Epithelial cell of prostate (primary cell): ENCODE results near the gene FGD5.

Experiments
- DNase-seq: peaks from one replicate; pipeline ENCODE4 v3.0.0-alpha.2; 2011; ENCODE audit warnings: low read depth, low spot score
- H3K27ac ChIP-seq: fragments of 450-650 bp; 2 replicates; pipeline ENCODE4 v1.5.1; 2017; ENCODE audit warnings: mild to moderate bottlenecking

FGD5 gene

GRCh38 chr3:14950274-14950673, 131.5 kb downstream of the FGD5 start:
- no peak for DNase-seq
- no peak overlapping the region for H3K27ac ChIP-seq

DNA sequence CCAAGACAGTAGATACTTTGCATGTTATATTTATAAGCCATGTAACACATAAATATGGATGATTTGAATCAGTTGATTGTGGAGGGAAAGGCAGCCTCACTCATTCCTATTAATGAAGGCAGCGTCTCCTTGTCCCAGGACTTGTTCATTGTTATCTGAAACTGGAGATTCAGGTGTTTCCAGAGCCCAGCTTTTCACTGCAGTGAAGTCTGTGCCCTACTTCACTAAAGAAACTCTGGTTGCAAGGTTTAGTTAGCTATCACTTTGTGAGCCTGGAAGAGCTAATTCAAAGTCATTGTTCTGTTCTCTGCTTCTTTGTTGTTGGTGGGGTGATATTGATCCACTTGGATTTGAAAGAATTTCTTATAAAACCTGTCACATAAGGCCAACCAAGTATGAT, 138.4 kb downstream of the FGD5 start:
- no peak for DNase-seq
- no peak overlapping the region for H3K27ac ChIP-seq

DNA sequence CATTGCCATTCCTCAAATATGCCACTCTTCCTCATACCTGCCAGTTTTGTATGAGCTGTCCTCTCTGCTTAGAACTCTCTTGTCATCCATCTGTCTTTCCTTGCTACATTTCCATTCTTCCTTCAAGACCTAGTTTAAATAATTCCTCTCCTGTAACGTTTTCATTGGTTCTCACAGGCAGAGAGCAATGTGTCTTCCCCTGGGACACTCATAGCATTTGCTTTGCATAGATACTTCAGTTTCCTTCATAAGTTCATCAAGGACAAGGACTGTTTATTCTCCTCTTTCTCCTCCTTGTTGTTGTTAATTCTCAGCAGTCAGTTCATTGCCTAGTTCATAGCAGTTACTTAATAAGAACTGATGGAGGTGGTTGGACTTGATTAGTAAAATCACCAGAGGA, 139.2 kb downstream of the FGD5 start:
- H3K27ac ChIP-seq: no peak overlapping the region
- DNase-seq: no peak

DNA sequence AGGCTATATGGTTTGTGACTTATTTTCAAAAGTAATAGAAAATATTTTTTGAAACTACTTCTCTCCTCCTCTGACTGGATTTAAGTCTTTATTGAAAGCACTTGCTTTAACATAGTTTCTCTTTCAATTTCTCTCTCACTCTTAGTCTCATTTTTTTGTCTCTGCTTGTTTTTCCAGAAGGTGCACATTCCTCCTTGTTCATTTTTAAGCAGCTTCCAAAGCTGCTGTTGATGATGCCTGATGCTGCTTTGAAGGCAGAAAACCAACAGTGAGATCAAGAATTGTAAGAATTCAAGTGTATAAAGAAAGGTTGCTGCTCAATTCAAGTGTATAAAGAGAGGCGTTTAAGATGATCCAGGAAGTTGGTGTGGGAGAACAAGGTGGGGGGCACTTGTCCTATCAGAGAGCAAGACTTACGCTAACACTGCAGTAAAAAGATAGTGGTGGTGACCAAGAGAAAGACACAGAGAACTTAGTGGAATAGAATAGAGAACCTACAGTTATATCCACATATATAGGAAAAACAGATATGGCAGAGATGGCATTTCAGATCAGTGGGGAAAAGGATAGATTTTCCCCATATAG, 140.7 kb downstream of the FGD5 start:
- H3K27ac ChIP-seq: no peak overlapping the region
- no peak for DNase-seq

DNA sequence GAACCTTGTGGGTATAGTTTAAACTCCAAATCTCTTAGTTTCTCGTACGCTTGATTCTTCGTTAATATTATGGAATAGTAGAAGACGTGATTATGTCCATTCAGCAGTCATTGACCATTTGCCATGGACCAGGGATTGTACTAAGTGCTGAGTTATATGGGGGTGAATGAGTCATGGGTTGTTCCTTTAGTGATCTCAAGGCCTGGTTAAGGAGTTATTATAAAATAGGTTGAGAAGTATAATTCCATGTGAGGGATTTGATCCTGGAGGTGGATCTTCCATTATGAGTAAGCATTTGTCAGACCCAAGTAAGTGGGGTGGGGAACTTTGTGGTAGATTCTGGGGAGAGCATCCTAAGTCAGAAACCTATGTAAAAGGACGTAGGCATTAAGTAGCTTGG, 144.0 kb downstream of the FGD5 start:
- H3K27ac ChIP-seq: no peak overlapping the region
- DNase-seq: no peak

- no peak for DNase-seq
- no peak overlapping the region for H3K27ac ChIP-seq
These were observed 148.5 kb downstream of the FGD5 start for GRCh38 chr3:14967285-14967684.

DNA sequence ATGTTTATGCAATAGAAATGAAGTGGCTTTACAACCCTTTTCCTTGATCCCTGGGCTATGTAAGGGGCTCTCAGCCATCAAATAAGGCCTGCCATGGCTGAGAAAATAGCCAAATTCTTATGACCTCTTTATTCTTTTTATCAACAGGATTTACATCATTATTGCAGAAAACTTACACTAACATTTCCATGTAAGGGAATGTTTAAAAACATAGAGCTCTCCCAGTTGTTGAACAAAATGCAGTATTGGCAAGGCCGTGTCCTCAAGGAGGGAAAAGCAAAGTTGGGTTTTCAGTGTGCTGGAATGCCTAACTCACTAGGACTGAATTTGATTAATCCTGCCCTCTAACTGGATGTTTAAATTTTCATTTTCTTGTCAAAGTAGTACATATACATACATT, 150.9 kb downstream of the FGD5 start:
- no peak overlapping the region for H3K27ac ChIP-seq
- DNase-seq: no peak

DNA sequence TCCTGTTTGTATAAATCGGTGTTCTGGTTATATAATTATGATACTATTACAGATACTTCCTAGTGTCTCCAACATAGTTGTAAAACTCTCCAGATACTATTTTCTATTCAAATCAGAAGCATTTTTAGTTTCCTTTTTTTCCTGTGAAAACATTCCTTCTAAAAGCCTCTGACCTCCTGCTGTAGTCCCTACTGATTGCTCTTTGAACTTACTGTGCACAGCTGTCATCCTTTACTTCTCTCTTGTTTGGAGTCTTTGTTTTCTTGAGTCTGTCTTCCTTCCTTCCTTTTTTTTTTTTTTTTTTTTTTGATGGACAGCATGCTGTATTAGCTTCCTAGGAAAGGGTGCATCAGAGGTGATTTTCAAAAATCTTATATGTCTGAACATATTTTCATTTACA, 157.6 kb downstream of the FGD5 start:
- no peak overlapping the region for H3K27ac ChIP-seq
- no peak for DNase-seq

DNA sequence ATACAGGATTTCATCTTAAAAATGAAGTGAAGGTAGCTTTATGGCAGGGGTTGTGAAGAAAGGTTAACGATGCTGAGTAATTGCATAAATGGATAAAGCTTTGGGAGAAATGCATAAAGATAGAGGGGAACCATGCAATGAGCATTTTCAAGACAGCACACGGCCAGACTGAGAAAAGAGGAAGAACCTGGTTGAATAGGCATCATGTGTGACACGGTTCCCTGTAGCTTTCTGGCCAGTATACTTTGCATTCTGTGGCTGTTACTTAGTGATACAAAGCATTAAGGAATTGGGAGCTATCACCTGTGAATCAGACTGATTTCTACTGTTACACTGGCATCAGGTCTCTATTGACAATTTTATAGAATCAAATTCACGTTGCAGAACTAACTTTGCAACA, 161.9 kb downstream of the FGD5 start:
- H3K27ac ChIP-seq: no peak overlapping the region
- no peak for DNase-seq
